Activated CD8-positive, alpha-beta memory T cell treated with anti-CD3 and anti-CD28 coated beads, Interleukin-2, amount 50 U/mL, for 4 hours (primary cell): ENCODE data around the gene TCEAL2.
A peak's percentile ranks its signal among the peaks of the same experiment; 100 is the strongest.
"Not testable (repeated sequence)": the region's sequence is repeated elsewhere in the genome, so short reads cannot be mapped to it uniquely, and the experiment has no call there.

Experiments used
- DNase-seq: peaks from one replicate; pipeline ENCODE4 v3.0.0-alpha.2; 2020

The TCEAL2 gene

GRCh38 chrX:102125436-102125835, at the start of gene TCEAL2:
TCEAL2 (plus strand) TSS chrX:102125679; CDS start chrX:102126831, 1,152 bp downstream.
- peak; percentile 30 for DNase-seq

- DNase-seq, result no peak
These were observed 48.1 kb upstream of the TCEAL2 start for GRCh38 chrX:102077426-102077825.

GRCh38 chrX:102085706-102086105, 39.8 kb upstream of the TCEAL2 start:
- no peak for DNase-seq

GRCh38 chrX:102113367-102113766, 12.1 kb upstream of the TCEAL2 start:
- no peak for DNase-seq

- no peak for DNase-seq
These were observed 9.7 kb upstream of the TCEAL2 start for GRCh38 chrX:102115748-102116147.

GRCh38 chrX:102125014-102125413, 465 bp upstream of the TCEAL2 start:
- DNase-seq, result not testable (repeated sequence)

GRCh38 chrX:102126080-102126818, 770 bp downstream of the TCEAL2 start:
- not testable (repeated sequence) for DNase-seq

GRCh38 chrX:102126863-102127262, 1.4 kb downstream of the TCEAL2 start:
- no peak for DNase-seq

GRCh38 chrX:102129473-102129872, 4.0 kb downstream of the TCEAL2 start:
- DNase-seq, result no peak

- no peak for DNase-seq
These were observed 12.6 kb downstream of the TCEAL2 start for GRCh38 chrX:102138064-102138463.

GRCh38 chrX:102140876-102141275, 15.4 kb downstream of the TCEAL2 start:
- not testable (repeated sequence) for DNase-seq

GRCh38 chrX:102141631-102142030, 16.2 kb downstream of the TCEAL2 start:
- not testable (repeated sequence) for DNase-seq

- DNase-seq, result not testable (repeated sequence)
These were observed 16.8 kb downstream of the TCEAL2 start, which contains the start of gene TCEAL6 for GRCh38 chrX:102142274-102142673. TCEAL6 (minus strand) TSS chrX:102142481.

- no peak for DNase-seq
These were observed 28.9 kb downstream of the TCEAL2 start for GRCh38 chrX:102154218-102154860.

GRCh38 chrX:102154900-102155805, 29.7 kb downstream of the TCEAL2 start:
- peak; percentile 19 for DNase-seq

- peak; percentile 49 for DNase-seq
These were observed 30.3 kb downstream of the TCEAL2 start, which contains the start of gene BEX5 for GRCh38 chrX:102155806-102156179. BEX5 (minus strand) TSS chrX:102155977; CDS start chrX:102154265, 1,712 bp downstream.
